Fibroblast of lung (primary cell): ENCODE measurements around the gene CDYL.

ENCODE experiments used
- CTCF ChIP-seq, 2 donors: IDR thresholded peaks in 1 of 2; conservative IDR thresholded peaks in 1 of 2; 1 replicate in 1 of 2; 2 replicates in 1 of 2; pipeline ENCODE4 v1.5.1; 2011 to 2012; ENCODE audit warnings: low read length in 2 of 2, control low read depth in 1 of 2, inconsistent platforms in 1 of 2, low read depth in 1 of 2, mild to moderate bottlenecking in 1 of 2
- EZH2 ChIP-seq: IDR thresholded peaks from 2 replicates; pipeline ENCODE4 v1.5.1; 2012; ENCODE audit warnings: low read length, control low read depth, mild to moderate bottlenecking; ENCODE audit errors: missing control alignments

DNA sequence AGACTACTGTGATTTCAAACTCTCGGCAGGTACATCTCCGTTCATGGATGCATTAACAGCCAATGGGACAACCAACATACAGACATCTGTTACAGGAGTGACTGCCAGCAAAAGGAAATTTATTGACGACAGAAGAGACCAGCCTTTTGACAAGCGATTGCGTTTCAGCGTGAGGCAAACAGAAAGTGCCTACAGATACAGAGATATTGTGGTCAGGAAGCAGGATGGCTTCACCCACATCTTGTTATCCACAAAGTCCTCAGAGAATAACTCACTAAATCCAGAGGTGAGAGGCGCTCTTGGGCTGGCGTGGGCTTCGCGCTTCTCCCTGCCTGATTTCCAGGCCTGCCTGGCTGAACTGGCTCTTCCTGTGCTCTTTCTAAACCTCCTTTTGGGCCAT is 159.3 kb downstream of the CDYL start:
- TF ChIP-seq EZH2, result no peak
- no peak for TF ChIP-seq CTCF (conservative IDR thresholded peaks at IDR 0.05 in 1 of 2, IDR thresholded peaks at IDR 0.05 in 1 of 2; ENCODE audit: low read depth in 1 of 2, low read length in 2 of 2)
